Measurements from ENCODE around the gene SAP30.

DNA sequence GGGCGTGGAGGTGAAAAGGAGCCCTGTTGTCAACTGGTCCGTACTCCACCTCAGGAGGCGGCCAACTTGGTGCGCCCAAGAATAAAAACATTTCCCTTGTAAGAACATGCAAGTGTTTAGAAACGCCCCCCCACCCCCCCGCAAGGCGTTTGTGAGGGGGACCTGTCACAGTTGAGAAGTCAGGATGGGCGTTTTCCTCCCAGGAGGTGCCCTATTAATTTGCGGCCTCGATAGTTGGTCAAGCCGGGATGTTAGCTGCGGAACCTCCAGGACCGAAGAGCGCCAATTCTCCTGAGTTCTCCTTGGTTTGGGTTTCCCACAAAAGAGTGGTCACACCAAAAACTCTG, 651 bp upstream of the SAP30 start:
- TF ChIP-seq GATA2 (IDR thresholded peaks at IDR 0.05; ENCODE audit: low read depth, low read length) (no peak), GATA3 (IDR thresholded peaks at IDR 0.05; ENCODE audit: low read depth, low read length) (no peak)

All from SH-SY5Y (cell line).